HCT116 (cell line): Measurements from ENCODE around the gene JAK3. TPM values are rescaled to one million over a fixed set of nuclear protein-coding genes. Genes with fewer than 3 reads are reported as not detected.

Experiments
- ATAC-seq: fragments of 200-7000 bp; cut with Tn5 transposase; 2 replicates; pipeline ENCODE4 v1.9.1; 2020; ENCODE audit warnings: mild to moderate bottlenecking, moderate library complexity
- BruUV-seq: library from RNA; stranded (reverse); fragments of 400-500 nt; replicated peaks from 2 replicates; lab custom pipeline; 2021; lab: Mats Ljungman, UMichigan
- CTCF ChIA-PET: fragments of 300-600 bp; sonication (Branson Sonifier 250); formaldehyde crosslinking; loops from one replicate; lab custom pipeline; 2021; ENCODE audit warnings: antibody characterized with exemption; lab: Charles Lee
- POLR2A ChIA-PET: fragments of 300-600, 350-600 bp; sonication (Branson Sonifier 250); formaldehyde crosslinking; loops from one replicate; lab custom pipeline; 2021; ENCODE audit warnings: antibody characterized with exemption; lab: Charles Lee
- RAD21 ChIA-PET, 2 experiments: fragments of 300-600 bp; sonication (Branson Sonifier 250); formaldehyde crosslinking; loops; one replicate each; lab custom pipeline; 2023; ENCODE audit warnings: low total read pairs in 2 of 2; ENCODE audit not compliant: uncharacterized antibody in 2 of 2, unreplicated experiment in 2 of 2, low non-redundant PET in 1 of 2; lab: Charles Lee
- DNase-seq: peaks from one replicate; pipeline ENCODE4 v3.0.0-alpha.2; 2010; ENCODE audit warnings: low read depth, low spot score
- H2AFZ ChIP-seq: fragments of 200-600 bp; shearing (Covaris generic), sonication (generic); 2 replicates; pipeline ENCODE4 v1.6.1; 2017; ENCODE audit warnings: low read depth, mixed run types, mixed read lengths, antibody characterized with exemption, low read length; ENCODE audit not compliant: poor library complexity, severe bottlenecking
- H3K27ac ChIP-seq: 2 replicates; pipeline ENCODE4 v1.5.1; 2012; ENCODE audit warnings: low read depth, low read length
- H3K27me3 ChIP-seq: fragments of 200-600 bp; sonication (generic); 2 replicates; pipeline ENCODE4 v1.6.1; 2016; ENCODE audit warnings: mixed run types, low read length, mixed read lengths; ENCODE audit not compliant: insufficient read depth
- H3K36me3 ChIP-seq, 2 experiments: fragments of 200-500 bp in 1 of 2; fragments of 200-600 bp in 1 of 2; sonication (Bioruptor generic) in 1 of 2; sonication (generic) in 1 of 2; 2 replicates each; pipeline versions ENCODE4 v1.5.1 to v1.6.1; 2014 to 2016; ENCODE audit warnings: low read length in 2 of 2, inconsistent platforms in 1 of 2, mixed read lengths in 1 of 2, mixed run types in 1 of 2; ENCODE audit not compliant: insufficient read depth in 2 of 2, control insufficient read depth in 1 of 2
- H3K4me1 ChIP-seq, 2 experiments: fragments of 200-600 bp in 1 of 2; sonication (generic) in 1 of 2; 2 replicates each; pipeline versions ENCODE4 v1.5.1 to v1.6.1; 2012 to 2017; ENCODE audit warnings: low read length in 2 of 2, inconsistent platforms in 1 of 2, mild to moderate bottlenecking in 1 of 2, mixed read lengths in 1 of 2, mixed run types in 1 of 2, moderate library complexity in 1 of 2; ENCODE audit not compliant: insufficient read depth in 2 of 2, control insufficient read depth in 1 of 2
- H3K4me2 ChIP-seq: fragments of 200-600 bp; sonication (generic); 2 replicates; pipeline ENCODE4 v1.6.1; 2017; ENCODE audit warnings: mixed run types, low read length, mixed read lengths
- H3K4me3 ChIP-seq, 2 experiments: fragments of 200-600 bp in 1 of 2; sonication (generic) in 1 of 2; replicated peaks in 1 of 2; 2 replicates each; pipeline ENCODE4 v1.5.1; 2011 to 2016; ENCODE audit warnings: low read length in 2 of 2, control low read depth in 1 of 2, low read depth in 1 of 2, mild to moderate bottlenecking in 1 of 2, mixed read lengths in 1 of 2, mixed run types in 1 of 2
- H3K79me2 ChIP-seq: fragments of 200-600 bp; sonication (generic); 2 replicates; pipeline ENCODE4 v1.6.1; 2017; ENCODE audit warnings: mild to moderate bottlenecking, mixed run types, low read length, moderate library complexity, mixed read lengths; ENCODE audit not compliant: insufficient read depth
- H3K9ac ChIP-seq: fragments of 200-600 bp; sonication (generic); 2 replicates; pipeline ENCODE4 v1.6.1; 2016; ENCODE audit warnings: low read length, mixed read lengths
- H3K9me2 ChIP-seq: fragments of 200-600 bp; sonication (generic), shearing (Covaris generic); 2 replicates; pipeline ENCODE4 v1.6.1; 2017; ENCODE audit warnings: mixed run types, mild to moderate bottlenecking, moderate library complexity; ENCODE audit not compliant: insufficient read depth
- H3K9me3 ChIP-seq, 2 experiments: fragments of 200-500 bp in 1 of 2; fragments of 200-600 bp in 1 of 2; sonication (Bioruptor generic) in 1 of 2; sonication (generic) in 1 of 2; 2 replicates each; pipeline ENCODE4 v1.6.1; 2014 to 2017; ENCODE audit warnings: low read length in 2 of 2, mixed read lengths in 2 of 2, inconsistent platforms in 1 of 2, low read depth in 1 of 2, mild to moderate bottlenecking in 1 of 2, mixed run types in 1 of 2, moderate library complexity in 1 of 2; ENCODE audit not compliant: control insufficient read depth in 1 of 2, insufficient read depth in 1 of 2
- H4K20me1 ChIP-seq: fragments of 200-600 bp; sonication (generic), shearing (Covaris generic); 2 replicates; pipeline ENCODE4 v1.6.1; 2017; ENCODE audit warnings: mixed run types, mild to moderate bottlenecking, moderate library complexity; ENCODE audit not compliant: insufficient read depth
- CBX3 ChIP-seq: IDR thresholded peaks from 2 replicates; pipeline ENCODE4 v1.6.1; 2012; ENCODE audit warnings: low read depth
- CEBPB ChIP-seq: IDR thresholded peaks from 2 replicates; pipeline ENCODE4 v1.6.1; 2012; ENCODE audit warnings: low read depth
- EGR1 ChIP-seq: IDR thresholded peaks from 2 replicates; pipeline ENCODE4 v1.6.1; 2012; ENCODE audit warnings: low read depth
- EZH2phosphoT487 ChIP-seq: fragments of 200-600 bp; IDR thresholded peaks from 2 replicates; pipeline ENCODE4 v1.6.1; 2018; ENCODE audit warnings: antibody characterized with exemption, borderline replicate concordance
- FOSL1 ChIP-seq: IDR thresholded peaks from 2 replicates; pipeline ENCODE4 v1.6.1; 2012; ENCODE audit warnings: low read depth
- POLR2A ChIP-seq: IDR thresholded peaks from 2 replicates; pipeline ENCODE4 v1.7.0; 2011; ENCODE audit warnings: borderline replicate concordance; ENCODE audit not compliant: insufficient read depth, insufficient read length; ENCODE audit errors: extremely low read depth
- REST ChIP-seq: IDR thresholded peaks from 2 replicates; pipeline ENCODE4 v1.6.1; 2012; ENCODE audit warnings: low read depth
- SIN3A ChIP-seq: IDR thresholded peaks from 2 replicates; pipeline ENCODE4 v1.6.1; 2012; ENCODE audit warnings: low read depth
- SP1 ChIP-seq: IDR thresholded peaks from 2 replicates; pipeline ENCODE4 v1.6.1; 2012; ENCODE audit warnings: low read depth
- SRF ChIP-seq: IDR thresholded peaks from 2 replicates; pipeline ENCODE4 v1.6.1; 2012; ENCODE audit warnings: low read depth
- TCF7L2 ChIP-seq: IDR thresholded peaks from 2 replicates; pipeline ENCODE4 v1.7.0; 2011; ENCODE audit warnings: borderline replicate concordance, inconsistent platforms; ENCODE audit not compliant: insufficient read depth, insufficient read length; ENCODE audit errors: extremely low read depth
- ZFX ChIP-seq: fragments of 450-650 bp; IDR thresholded peaks from 2 replicates; pipeline ENCODE4 v1.6.1; 2017
- intact Hi-C: fragments of 100-400 bp; cut with micrococcal nuclease; formaldehyde crosslinking; loops from 2 replicates; pipeline ENCODE4 v1.10.0; 2022
- total RNA-seq: library from RNA; stranded (reverse); gene quantifications from one replicate; pipeline ENCODE4 v1.2.1, GENCODE V29; 2021; ENCODE audit not compliant: unreplicated experiment
- TF ChIP-seq, protein P1 (sequence below): IDR thresholded peaks from 2 replicates; pipeline ENCODE4 v1.6.1; 2011; ENCODE audit warnings: mild to moderate bottlenecking, low read length, moderate library complexity; ENCODE audit not compliant: insufficient replicate concordance; ENCODE audit errors: extremely low read depth

JAK3 gene
- total RNA-seq, 1 experiment from 2014 or later = 5.7 TPM

DNA sequence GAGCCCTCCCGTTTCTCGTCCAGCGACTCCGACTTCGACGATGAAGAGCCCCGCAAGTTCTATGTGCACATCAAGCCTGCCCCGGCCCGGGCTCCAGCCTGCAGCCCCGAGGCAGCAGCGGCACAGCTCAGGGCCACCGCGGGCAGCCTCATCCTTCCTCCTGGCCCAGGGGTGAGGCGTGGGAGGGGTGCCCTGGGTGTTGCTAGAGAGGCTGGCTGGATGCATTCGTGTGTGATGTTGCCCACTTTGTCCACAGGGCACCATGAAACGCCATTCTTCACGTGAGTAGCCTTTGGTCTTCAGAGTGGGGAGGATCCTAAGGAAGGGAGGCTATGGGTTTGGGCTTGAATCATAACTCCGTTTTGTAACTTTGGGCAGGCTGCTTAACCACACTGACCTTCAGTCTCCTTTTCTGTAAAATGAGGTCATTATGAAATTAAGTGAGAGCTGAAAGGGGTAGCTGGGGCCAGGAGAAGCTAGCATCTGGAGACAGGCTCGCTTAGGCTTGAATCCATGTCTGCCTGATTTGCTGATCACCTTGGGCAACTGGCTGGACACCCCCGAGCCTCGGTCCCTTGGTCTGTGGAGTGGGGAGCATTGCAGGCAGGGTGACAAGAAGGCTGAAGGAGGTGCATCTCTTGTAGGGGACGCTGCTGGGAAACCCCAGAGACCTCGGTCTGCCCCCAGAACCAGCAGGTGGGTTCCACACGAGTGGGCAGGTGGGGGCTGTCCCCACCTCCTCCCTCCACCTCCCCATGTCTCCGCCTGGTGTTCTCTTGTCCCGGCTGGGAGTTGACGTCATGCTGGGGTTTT lies 71.6 kb downstream of the JAK3 start:
- no peaks in the 10 kb centered on the region for H3K9me3 ChIP-seq
- no peak overlapping the region for H2AFZ ChIP-seq
- TF ChIP-seq TCF7L2 = no peak
- no peak for TF ChIP-seq REST
- TF ChIP-seq EZH2phosphoT487 = no peak
- no peak for TF ChIP-seq CEBPB
- TF ChIP-seq SP1 = no peak
- no peak for TF ChIP-seq CBX3
- no peak for TF ChIP-seq POLR2A
- TF ChIP-seq ZFX = no peak
- TF ChIP-seq SRF = no peak
- no peak for TF ChIP-seq SIN3A
- TF ChIP-seq, protein P1, sequence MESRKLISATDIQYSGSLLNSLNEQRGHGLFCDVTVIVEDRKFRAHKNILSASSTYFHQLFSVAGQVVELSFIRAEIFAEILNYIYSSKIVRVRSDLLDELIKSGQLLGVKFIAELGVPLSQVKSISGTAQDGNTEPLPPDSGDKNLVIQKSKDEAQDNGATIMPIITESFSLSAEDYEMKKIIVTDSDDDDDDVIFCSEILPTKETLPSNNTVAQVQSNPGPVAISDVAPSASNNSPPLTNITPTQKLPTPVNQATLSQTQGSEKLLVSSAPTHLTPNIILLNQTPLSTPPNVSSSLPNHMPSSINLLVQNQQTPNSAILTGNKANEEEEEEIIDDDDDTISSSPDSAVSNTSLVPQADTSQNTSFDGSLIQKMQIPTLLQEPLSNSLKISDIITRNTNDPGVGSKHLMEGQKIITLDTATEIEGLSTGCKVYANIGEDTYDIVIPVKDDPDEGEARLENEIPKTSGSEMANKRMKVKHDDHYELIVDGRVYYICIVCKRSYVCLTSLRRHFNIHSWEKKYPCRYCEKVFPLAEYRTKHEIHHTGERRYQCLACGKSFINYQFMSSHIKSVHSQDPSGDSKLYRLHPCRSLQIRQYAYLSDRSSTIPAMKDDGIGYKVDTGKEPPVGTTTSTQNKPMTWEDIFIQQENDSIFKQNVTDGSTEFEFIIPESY = no peak
- no peak for TF ChIP-seq EGR1
- no peak for TF ChIP-seq FOSL1
- TF ChIP-seq, all 23 proteins: peak for 0
- CTCF ChIA-PET = interaction anchor here (0.5 to 3.5 kb wide), 2 partner anchors 10 to 170 kb away, joined by 3 to 29 read pairs; no protein-coding TSS in a partner anchor
- Histone ChIP-seq H3K36me3 (no peaks in the 10 kb centered on the region), H3K9ac (no peak overlapping the region), H4K20me1 (no peaks in the 10 kb centered on the region), H3K4me3 (no peak overlapping the region), H3K4me2 (no peak overlapping the region), H3K27me3 (no peaks in the 10 kb centered on the region), H3K79me2 (no peaks in the 10 kb centered on the region), H3K27ac (no peak overlapping the region), H3K9me2 (no peaks in the 10 kb centered on the region), H3K4me1 (peaks cover 22 to 42% of the 10 kb centered on the region in 2 experiments)
- DNase-seq = no peak
- BruUV-seq = no TSS peak
- RAD21 ChIA-PET = no interaction called here
- ATAC-seq = no peak
- intact Hi-C loops = loop anchor here (1.0 to 5.0 kb wide), 5 partner anchors 74 to 323 kb away; partner anchors contain the start of genes CCDC124 and PGLS
- POLR2A ChIA-PET = interaction anchor here (1.0 kb wide), 1 partner anchor 83 kb away, joined by 3 read pairs; the partner anchor contains the start of gene RPL18A
